H1 (cell line): ENCODE results near the gene KLK5. TPM values are rescaled to one million over a fixed set of nuclear protein-coding genes. Genes with fewer than 3 reads are reported as not detected.
A peak's percentile ranks its signal among the peaks of the same experiment; 100 is the strongest.

Experiments
- CTCF ChIA-PET: fragments of 300-600 bp; sonication (Branson Sonifier 250); formaldehyde crosslinking; loops from one replicate; lab custom pipeline; 2021; ENCODE audit not compliant: partially characterized antibody; lab: Charles Lee
- POLR2A ChIA-PET: fragments of 300-600 bp; sonication (Branson Sonifier 250); formaldehyde crosslinking; loops from one replicate; lab custom pipeline; 2021; ENCODE audit warnings: inconsistent platforms; ENCODE audit not compliant: partially characterized antibody; lab: Charles Lee
- DNase-seq, 2 experiments: peaks; one replicate each; pipeline versions ENCODE4 v3.0.0 to v3.0.0-alpha.2; 2010 to 2022; ENCODE audit warnings: low spot score in 2 of 2, low read depth in 1 of 2, mixed read lengths in 1 of 2
- FAIRE-seq: peaks from 2 replicates; lab custom pipeline; 2011; peaks lifted over from hg19 to GRCh38; lab: Jason Lieb, UNC
- H2AFZ ChIP-seq: 2 replicates; pipeline ENCODE4 v1.8.1; 2012; ENCODE audit warnings: low read length, inconsistent platforms
- H2AK5ac ChIP-seq: 2 replicates; pipeline ENCODE4 v1.6.1; 2013; ENCODE audit warnings: low read depth, low read length
- H2BK120ac ChIP-seq: replicated peaks from 2 replicates; pipeline ENCODE3; 2013; ENCODE audit warnings: low read depth, low read length, inconsistent platforms
- H2BK12ac ChIP-seq: 2 replicates; pipeline ENCODE4 v1.6.1; 2013; ENCODE audit warnings: low read depth, low read length
- H2BK15ac ChIP-seq: 2 replicates; pipeline ENCODE4 v1.6.1; 2013; ENCODE audit warnings: low read length
- H2BK20ac ChIP-seq: 2 replicates; pipeline ENCODE4 v1.6.1; 2013; ENCODE audit warnings: low read length
- H2BK5ac ChIP-seq: 2 replicates; pipeline ENCODE4 v1.6.1; 2013; ENCODE audit warnings: low read depth, low read length
- H3K14ac ChIP-seq: 2 replicates; pipeline ENCODE4 v1.6.1; 2013; ENCODE audit warnings: inconsistent platforms; ENCODE audit not compliant: insufficient read length
- H3K18ac ChIP-seq: 2 replicates; pipeline ENCODE4 v1.6.1; 2013; ENCODE audit warnings: low read length; ENCODE audit errors: extremely low read depth
- H3K23ac ChIP-seq: 2 replicates; pipeline ENCODE4 v1.6.1; 2013; ENCODE audit warnings: inconsistent platforms; ENCODE audit not compliant: insufficient read length
- H3K23me2 ChIP-seq: 2 replicates; pipeline ENCODE4 v1.6.1; 2013; ENCODE audit warnings: low read depth, low read length
- H3K27ac ChIP-seq: 2 replicates; pipeline ENCODE4 v1.6.1; 2011; ENCODE audit warnings: low read depth, low read length, inconsistent platforms
- H3K27me3 ChIP-seq, 4 experiments: replicated peaks in 1 of 4; 1 replicate in 1 of 4; 2 replicates in 3 of 4; pipeline versions ENCODE4 v1.6.1 to v1.8.1; 2011 to 2013; ENCODE audit warnings: low read length in 3 of 4, mild to moderate bottlenecking in 3 of 4, inconsistent platforms in 2 of 4, mixed read lengths in 2 of 4, moderate library complexity in 1 of 4; ENCODE audit not compliant: control insufficient read depth in 3 of 4, insufficient read depth in 3 of 4; ENCODE audit errors: extremely low read depth in 1 of 4
- H3K36me3 ChIP-seq, 4 experiments: 2 replicates each; pipeline versions ENCODE4 v1.6.1 to v1.8.1; 2011 to 2013; ENCODE audit warnings: mild to moderate bottlenecking in 4 of 4, low read length in 3 of 4, moderate library complexity in 2 of 4, control low read depth in 1 of 4, inconsistent platforms in 1 of 4; ENCODE audit not compliant: insufficient read depth in 4 of 4, control insufficient read depth in 2 of 4
- H3K4ac ChIP-seq: replicated peaks from 2 replicates; pipeline ENCODE3; 2013; ENCODE audit warnings: low read length, low read depth, mixed read lengths, inconsistent platforms; ENCODE audit not compliant: insufficient read length
- H3K4me1 ChIP-seq, 4 experiments: replicated peaks in 1 of 4; 1 replicate in 1 of 4; 2 replicates in 3 of 4; pipeline versions ENCODE4 v1.6.1 to v1.8.1; 2011 to 2013; ENCODE audit warnings: low read length in 3 of 4, inconsistent platforms in 2 of 4, mixed read lengths in 1 of 4; ENCODE audit not compliant: insufficient read depth in 4 of 4, control insufficient read depth in 3 of 4
- H3K4me2 ChIP-seq, 2 experiments: 2 replicates each; pipeline versions ENCODE4 v1.6.1 to v1.8.1; 2011 to 2013; ENCODE audit warnings: low read depth in 2 of 2, low read length in 2 of 2, control low read depth in 1 of 2, inconsistent platforms in 1 of 2, mild to moderate bottlenecking in 1 of 2; ENCODE audit not compliant: insufficient read depth in 1 of 2
- H3K4me3 ChIP-seq, 4 experiments: fragments of 200-600, 300-600 bp in 1 of 4; sonication (generic), shearing (Covaris generic), sonication (Bioruptor Twin) in 1 of 4; 2 replicates each; pipeline versions ENCODE4 v1.5.1 to v1.8.1; 2011 to 2016; ENCODE audit warnings: low read length in 4 of 4, low read depth in 3 of 4, control low read depth in 2 of 4, inconsistent platforms in 2 of 4, mild to moderate bottlenecking in 2 of 4, mixed read lengths in 1 of 4, moderate library complexity in 1 of 4; ENCODE audit not compliant: insufficient read depth in 2 of 4; ENCODE audit errors: extremely low read depth in 1 of 4
- H3K56ac ChIP-seq: replicated peaks from 2 replicates; pipeline ENCODE3; 2013; ENCODE audit warnings: low read depth, mild to moderate bottlenecking, mixed read lengths, low read length, inconsistent platforms; ENCODE audit not compliant: insufficient read length
- H3K79me1 ChIP-seq: 2 replicates; pipeline ENCODE4 v1.6.1; 2013; ENCODE audit warnings: low read depth, low read length, control low read depth
- H3K79me2 ChIP-seq, 2 experiments: 2 replicates each; pipeline versions ENCODE4 v1.6.1 to v1.8.1; 2012 to 2013; ENCODE audit warnings: low read length in 2 of 2, mild to moderate bottlenecking in 2 of 2, inconsistent platforms in 1 of 2; ENCODE audit not compliant: insufficient read depth in 2 of 2, control insufficient read depth in 1 of 2
- H3K9ac ChIP-seq, 4 experiments: replicated peaks in 1 of 4; 1 replicate in 1 of 4; 2 replicates in 3 of 4; pipeline versions ENCODE4 v1.6.1 to v1.8.1; 2011 to 2013; ENCODE audit warnings: low read depth in 3 of 4, low read length in 3 of 4, control low read depth in 2 of 4, mild to moderate bottlenecking in 2 of 4, moderate library complexity in 2 of 4, inconsistent platforms in 1 of 4; ENCODE audit errors: extremely low read depth in 1 of 4
- H3K9me3 ChIP-seq, 2 experiments: 2 replicates each; pipeline versions ENCODE4 v1.6.1 to v1.8.1; 2012 to 2013; ENCODE audit warnings: mild to moderate bottlenecking in 2 of 2, moderate library complexity in 2 of 2, control low read depth in 1 of 2, inconsistent platforms in 1 of 2, low read depth in 1 of 2, low read length in 1 of 2, mixed read lengths in 1 of 2; ENCODE audit not compliant: insufficient read depth in 2 of 2
- H4K20me1 ChIP-seq, 2 experiments: replicated peaks in 1 of 2; 2 replicates each; pipeline versions ENCODE3 to v1.8.1; 2011 to 2013; ENCODE audit warnings: inconsistent platforms in 2 of 2, low read length in 2 of 2, mild to moderate bottlenecking in 1 of 2; ENCODE audit not compliant: insufficient read depth in 2 of 2, control insufficient read depth in 1 of 2
- H4K5ac ChIP-seq: 2 replicates; pipeline ENCODE4 v1.6.1; 2013; ENCODE audit warnings: low read length, low read depth, mixed read lengths, inconsistent platforms; ENCODE audit not compliant: insufficient read length
- H4K8ac ChIP-seq: 2 replicates; pipeline ENCODE4 v1.8.0; 2013; ENCODE audit warnings: mild to moderate bottlenecking, moderate library complexity, low read length, inconsistent platforms; ENCODE audit not compliant: insufficient read depth; ENCODE audit errors: extremely low read depth
- H4K91ac ChIP-seq: replicated peaks from 2 replicates; pipeline ENCODE3; 2013; ENCODE audit warnings: low read length, mixed read lengths, inconsistent platforms; ENCODE audit not compliant: insufficient read length
- JUN ChIP-seq: IDR thresholded peaks from 2 replicates; pipeline ENCODE4 v1.6.1; 2011; ENCODE audit warnings: low read depth, mild to moderate bottlenecking, improper control_type of control experiment, low read length
- MAFK ChIP-seq: IDR thresholded peaks from 2 replicates; pipeline ENCODE4 v1.6.1; 2012; ENCODE audit warnings: low read depth, mild to moderate bottlenecking, improper control_type of control experiment, low read length
- TAF7 ChIP-seq: optimal IDR thresholded peaks from 2 replicates; pipeline ENCODE3; 2011; ENCODE audit warnings: low read depth, mild to moderate bottlenecking, inconsistent platforms, low read length, moderate library complexity, borderline replicate concordance
- WGBS, 2 experiments: shearing (Covaris generic) in 1 of 2; methylation state at CpG; one replicate each; pipeline versions ENCODE4 v1.1.6 to v1.1.7; 2013 to 2015; ENCODE audit warnings: low lambda C conversion rate in 2 of 2, mixed read lengths in 2 of 2, inconsistent platforms in 1 of 2, low coverage in 1 of 2, missing lambda C conversion rate in 1 of 2; ENCODE audit not compliant: insufficient replicate concordance in 2 of 2, insufficient coverage in 1 of 2, insufficient read length in 1 of 2; ENCODE audit errors: extremely low coverage in 1 of 2, missing lambda C conversion rate in 1 of 2; 5-methylcytosine and 5-hydroxymethylcytosine counted together
- polyA plus RNA-seq, 7 experiments: library from polyadenylated mRNA; depleted of rRNA in 3 of 7; stranded (reverse) in 5 of 7; unstranded in 2 of 7; fragments of >200 nt in 5 of 7; fragments of 200-250 nt in 2 of 7; gene quantifications; 1 replicate in 5 of 7; 2 replicates in 1 of 7; 4 replicates in 1 of 7; pipeline versions ENCODE4 v1.2.1 to v1.2.3, GENCODE V29; 2011 to 2013; ENCODE audit warnings: missing spikeins in 2 of 7, mixed read lengths in 2 of 7
- total RNA-seq: library from RNA; stranded (reverse); fragmentation: NEBNext Ultra II Directional; extraction: Animal tissue kit (Norgen Biotek cat#: 25700); gene quantifications from 2 replicates; pipeline ENCODE4 v1.2.1, GENCODE V29; 2021

KLK5 gene
- total and polyA plus RNA-seq, 2 of the 8 experiments (the other 6 are each of a cell fraction or from before 2014, with no cell fraction given) = 0.76 to 2.0 TPM

DNA sequence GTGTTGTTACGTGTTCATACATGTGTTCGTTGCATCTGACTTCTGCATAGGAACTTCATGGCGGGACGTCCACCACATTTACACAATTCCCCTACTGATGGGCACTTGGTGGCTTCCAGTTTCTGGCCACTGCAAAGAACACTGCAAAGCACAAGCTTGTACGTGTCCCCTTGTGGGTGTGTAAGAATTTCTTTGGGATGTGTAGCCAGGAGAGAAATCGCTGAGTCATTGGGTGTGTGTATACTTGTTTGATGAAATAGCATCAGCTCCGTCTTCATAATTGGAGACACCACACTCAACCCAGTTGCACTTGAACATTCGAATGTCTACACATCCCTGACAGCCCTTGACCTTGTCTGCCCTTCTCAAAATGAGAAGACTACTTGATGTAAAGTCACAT is 19.2 kb downstream of the KLK5 start:
- H2BK5ac ChIP-seq = no peak overlapping the region; the same call in 1 of the 2 replicates
- H3K9me3 ChIP-seq = no peaks in the 10 kb centered on the region
- no peak overlapping the region for H2AK5ac ChIP-seq
- no peak overlapping the region for H3K9ac ChIP-seq
- no peak overlapping the region for H2BK15ac ChIP-seq
- H3K4me2 ChIP-seq = no peak overlapping the region
- H3K14ac ChIP-seq = no peak overlapping the region
- POLR2A ChIA-PET = no interaction called here
- H3K36me3 ChIP-seq = no peaks in the 10 kb centered on the region
- H3K4me1 ChIP-seq = no peaks in the 10 kb centered on the region
- CTCF ChIA-PET = interaction anchor here (0.9 to 3.5 kb wide), 6 partner anchors 17 to 230 kb away, joined by 3 to 13 read pairs (median 9); no protein-coding TSS in a partner anchor
- H3K23ac ChIP-seq = no peak overlapping the region
- no peak overlapping the region for H3K56ac ChIP-seq
- no peaks in the 10 kb centered on the region for H3K79me2 ChIP-seq
- H2AFZ ChIP-seq = no peak overlapping the region
- no peak overlapping the region for H4K8ac ChIP-seq
- no peak overlapping the region for H3K4ac ChIP-seq
- no peak overlapping the region for H3K18ac ChIP-seq
- no peak overlapping the region for H4K5ac ChIP-seq
- no peak overlapping the region for H2BK20ac ChIP-seq
- TF ChIP-seq MAFK (0 out of 2 replicates have a peak, but pooled peaks have one; percentile 28), JUN (no peak), TAF7 (no peak)
- H3K23me2 ChIP-seq = no peaks in the 10 kb centered on the region
- no peak overlapping the region for H3K4me3 ChIP-seq
- WGBS, 2 experiments = 80% methylated on average over 8 of the region's 8 CpGs; no CpG with 5 or more reads in 1 of the 2 experiments
- DNase-seq (no peak), FAIRE-seq (no peak)
- H2BK12ac ChIP-seq = peak overlapping the region; percentile 46; the same call in 1 of the 2 replicates
- H3K27me3 ChIP-seq = 0 out of 7 replicates have a peak, but pooled peaks cover 0 to 2% (median 0%) of the 10 kb centered on the region in 4 experiments
- no peaks in the 10 kb centered on the region for H3K79me1 ChIP-seq
- H3K27ac ChIP-seq = no peak overlapping the region
- no peaks in the 10 kb centered on the region for H4K20me1 ChIP-seq
- H4K91ac ChIP-seq = no peak overlapping the region
- no peak overlapping the region for H2BK120ac ChIP-seq
